Coronary artery (tissue), 2 donors: ENCODE results near the gene CES1.
"Not testable (repeated sequence)": the region's sequence is repeated elsewhere in the genome, so short reads cannot be mapped to it uniquely, and the experiment has no call there.

ENCODE experiments used
- DNase-seq: peaks from one replicate; pipeline ENCODE4 v3.0.0-alpha.2; 2017; ENCODE audit warnings: low spot score
- H3K27ac ChIP-seq, 2 donors: fragments of 200-600 bp; sonication (generic); one replicate each; pipeline ENCODE4 v1.5.1; 2016 to 2019
- H3K4me3 ChIP-seq: fragments of 200-600 bp; sonication (generic); 2 replicates; pipeline ENCODE4 v1.5.1; 2016; ENCODE audit warnings: mild to moderate bottlenecking, moderate library complexity
- TF ChIP-seq, protein P1 (sequence below): fragments of 200-600 bp; sonication (generic); IDR thresholded peaks from one replicate; pipeline ENCODE4 v1.5.1; 2019; ENCODE audit warnings: antibody characterized with exemption

The CES1 gene

DNA sequence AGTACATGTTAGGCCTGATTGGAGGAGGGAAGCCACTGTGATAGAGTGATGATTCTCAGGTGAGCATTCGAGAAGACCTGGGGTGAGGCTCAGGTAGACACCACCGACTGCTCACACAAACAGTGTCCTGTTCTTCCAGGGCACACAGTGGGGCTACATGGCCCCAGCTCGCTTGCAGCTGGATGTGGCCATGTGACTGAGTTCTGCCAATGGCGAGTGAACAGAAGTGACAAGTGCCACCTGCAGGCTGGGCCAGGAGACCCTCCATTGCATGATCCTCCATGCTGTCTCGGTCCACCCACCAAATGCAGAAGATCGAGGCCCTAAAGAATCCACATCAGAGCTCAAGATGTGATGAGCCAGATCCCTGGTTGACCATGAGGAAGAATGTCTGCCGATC is 36.1 kb upstream of the CES1 start:
- no peak overlapping the region for H3K27ac ChIP-seq
- DNase-seq = no peak
- H3K4me3 ChIP-seq = no peak overlapping the region
- TF ChIP-seq, protein P1, sequence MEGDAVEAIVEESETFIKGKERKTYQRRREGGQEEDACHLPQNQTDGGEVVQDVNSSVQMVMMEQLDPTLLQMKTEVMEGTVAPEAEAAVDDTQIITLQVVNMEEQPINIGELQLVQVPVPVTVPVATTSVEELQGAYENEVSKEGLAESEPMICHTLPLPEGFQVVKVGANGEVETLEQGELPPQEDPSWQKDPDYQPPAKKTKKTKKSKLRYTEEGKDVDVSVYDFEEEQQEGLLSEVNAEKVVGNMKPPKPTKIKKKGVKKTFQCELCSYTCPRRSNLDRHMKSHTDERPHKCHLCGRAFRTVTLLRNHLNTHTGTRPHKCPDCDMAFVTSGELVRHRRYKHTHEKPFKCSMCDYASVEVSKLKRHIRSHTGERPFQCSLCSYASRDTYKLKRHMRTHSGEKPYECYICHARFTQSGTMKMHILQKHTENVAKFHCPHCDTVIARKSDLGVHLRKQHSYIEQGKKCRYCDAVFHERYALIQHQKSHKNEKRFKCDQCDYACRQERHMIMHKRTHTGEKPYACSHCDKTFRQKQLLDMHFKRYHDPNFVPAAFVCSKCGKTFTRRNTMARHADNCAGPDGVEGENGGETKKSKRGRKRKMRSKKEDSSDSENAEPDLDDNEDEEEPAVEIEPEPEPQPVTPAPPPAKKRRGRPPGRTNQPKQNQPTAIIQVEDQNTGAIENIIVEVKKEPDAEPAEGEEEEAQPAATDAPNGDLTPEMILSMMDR = no peak

DNA sequence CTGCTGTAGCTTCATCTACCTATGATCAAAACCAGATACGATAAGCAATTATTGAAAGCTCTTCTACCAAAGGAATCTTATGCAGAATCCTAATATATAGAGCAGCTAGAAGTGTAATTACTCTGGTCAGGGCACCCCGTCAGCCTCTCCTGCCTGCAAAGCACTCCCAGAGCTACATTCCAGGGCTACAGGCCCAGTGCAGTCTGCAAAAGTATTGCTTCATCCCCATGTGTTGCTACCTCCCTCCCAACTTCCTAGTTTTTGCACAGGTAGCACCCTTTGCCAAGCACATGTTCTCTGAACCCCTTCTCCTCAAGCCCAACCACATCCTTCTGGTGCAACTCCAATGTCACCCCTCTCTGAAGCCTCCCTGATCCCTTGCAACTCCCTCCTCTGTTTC is 35.2 kb upstream of the CES1 start:
- TF ChIP-seq, protein P1 = no peak
- Histone ChIP-seq H3K4me3 (no peak overlapping the region), H3K27ac (no peak overlapping the region)
- DNase-seq = no peak

DNA sequence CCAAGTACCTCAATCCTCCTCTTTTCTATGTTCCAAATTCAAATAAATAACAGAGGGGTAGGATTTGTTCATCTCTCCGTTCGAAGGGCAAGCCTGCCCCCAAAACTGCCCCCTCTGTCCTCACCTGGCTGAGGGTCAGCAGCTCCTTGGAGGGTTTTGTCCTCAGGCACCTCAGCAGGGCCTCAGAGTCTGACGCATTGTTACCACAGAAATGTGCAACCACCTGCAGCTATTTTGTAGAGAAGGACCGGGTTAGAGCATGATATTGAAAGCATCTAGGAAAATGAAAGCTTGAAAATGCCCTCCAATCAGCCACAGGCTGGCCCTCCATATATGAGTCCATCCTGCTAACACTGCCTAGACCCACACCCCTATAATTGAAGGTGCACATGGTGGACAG is 28.4 kb upstream of the CES1 start:
- DNase-seq = no peak
- no peak overlapping the region for H3K27ac ChIP-seq
- no peak overlapping the region for H3K4me3 ChIP-seq
- TF ChIP-seq, protein P1 = no peak

DNA sequence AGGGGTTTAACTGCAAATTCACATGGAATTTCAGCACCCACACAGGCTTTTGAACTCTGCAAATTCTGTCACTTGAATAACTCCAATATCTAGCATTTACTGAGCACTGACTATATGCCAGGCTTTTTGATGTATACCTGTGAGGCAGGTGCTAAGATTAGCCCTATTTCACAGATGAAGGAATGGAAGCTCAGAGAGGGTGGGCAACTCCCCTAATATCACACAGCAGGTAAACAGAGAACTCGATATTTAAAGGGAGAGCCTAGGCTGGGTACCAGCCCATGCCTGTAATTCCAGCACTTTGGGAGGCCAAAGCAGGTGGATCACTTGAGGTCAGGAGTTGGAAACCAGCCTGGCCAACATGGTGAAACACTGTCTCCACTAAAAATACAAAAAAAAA is 24.8 kb upstream of the CES1 start:
- DNase-seq, H3K27ac ChIP-seq, H3K4me3 ChIP-seq: not testable (repeated sequence)

DNA sequence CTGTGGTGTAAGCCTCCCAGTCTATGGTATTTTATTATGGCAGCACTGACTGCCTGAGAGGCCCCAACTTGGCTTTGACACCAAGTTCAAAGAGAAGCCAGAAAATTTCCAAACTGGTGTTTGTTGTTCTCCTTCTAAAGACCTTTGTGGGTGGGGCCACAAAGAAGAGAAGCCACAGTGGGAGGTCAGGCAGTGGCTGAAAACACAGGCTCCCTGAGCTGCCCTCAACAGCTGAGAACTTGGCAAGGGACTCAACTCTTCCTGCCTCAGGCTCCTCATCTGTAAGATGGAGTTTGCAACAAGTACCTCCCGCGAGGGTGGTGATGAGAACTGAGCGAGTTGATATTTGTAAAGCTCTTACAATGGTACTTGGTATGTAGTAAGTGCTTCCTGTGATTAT is 24.1 kb upstream of the CES1 start:
- H3K4me3 ChIP-seq = no peak overlapping the region
- H3K27ac ChIP-seq = no peak overlapping the region
- TF ChIP-seq, protein P1 = no peak
- no peak for DNase-seq

DNA sequence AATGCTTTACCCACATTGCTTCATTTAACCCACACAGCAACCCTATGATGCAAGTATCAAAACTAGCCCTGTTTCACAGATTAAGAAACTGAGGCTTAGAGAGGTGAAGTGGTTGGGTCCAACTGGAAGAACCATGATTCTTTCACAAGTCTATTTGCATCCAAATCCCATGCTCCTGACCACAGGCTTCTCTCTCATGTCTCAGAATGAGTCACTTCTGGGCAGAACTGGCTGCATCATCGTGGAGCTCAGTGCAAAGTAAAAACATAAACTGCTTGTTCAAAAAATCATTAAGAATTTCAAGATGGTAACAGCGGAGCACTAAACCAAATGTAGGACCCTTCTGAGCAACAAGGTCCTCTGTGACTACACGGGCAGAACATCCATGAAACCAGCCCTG is 20.2 kb upstream of the CES1 start:
- H3K4me3 ChIP-seq = no peak overlapping the region
- DNase-seq = no peak
- no peak overlapping the region for H3K27ac ChIP-seq
- TF ChIP-seq, protein P1 = no peak

DNA sequence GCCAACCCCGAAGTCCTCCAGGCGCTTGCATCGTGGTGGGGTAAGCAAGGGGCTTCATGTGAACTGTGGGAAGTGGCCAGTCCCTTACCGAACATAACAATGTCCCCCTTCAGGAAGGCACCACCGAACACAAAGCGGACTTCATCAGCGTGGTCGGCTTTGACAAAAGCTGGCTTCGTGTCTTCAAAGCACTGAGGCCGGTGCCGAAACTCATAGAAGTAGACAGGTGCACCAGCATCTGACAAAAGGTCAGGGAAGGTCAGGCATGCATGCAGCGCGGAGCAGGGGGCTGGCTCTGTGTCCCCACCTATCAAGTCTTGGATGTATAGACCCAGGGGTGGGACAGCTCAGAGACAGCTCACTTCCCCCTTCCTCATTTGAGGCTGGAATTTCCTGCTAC is 16.6 kb upstream of the CES1 start:
- TF ChIP-seq, protein P1 = no peak
- Histone ChIP-seq H3K4me3 (no peak overlapping the region), H3K27ac (no peak overlapping the region)
- DNase-seq = no peak
